ENCODE results near the gene MYO6.

MYO6 gene

GRCh38 chr6:75830959-75831885, 82.2 kb downstream of the MYO6 start:
- DNase-seq = no peak

GRCh38 chr6:75834447-75834846, 85.4 kb downstream of the MYO6 start:
- no peak for DNase-seq

- no peak for DNase-seq
These were observed 93.2 kb downstream of the MYO6 start for GRCh38 chr6:75842191-75842590.

GRCh38 chr6:75842732-75843131, 93.7 kb downstream of the MYO6 start:
- DNase-seq = no peak

GRCh38 chr6:75843396-75843795, 94.4 kb downstream of the MYO6 start:
- no peak for DNase-seq

- no peak for DNase-seq
These were observed 99.2 kb downstream of the MYO6 start for GRCh38 chr6:75848274-75848673.

- DNase-seq = no peak
These were observed 100.4 kb downstream of the MYO6 start for GRCh38 chr6:75849329-75850025.

- no peak for DNase-seq
These were observed 101.2 kb downstream of the MYO6 start for GRCh38 chr6:75850026-75850833.

GRCh38 chr6:75852721-75853120, 103.7 kb downstream of the MYO6 start:
- no peak for DNase-seq

GRCh38 chr6:75853806-75854205, 104.8 kb downstream of the MYO6 start:
- DNase-seq = no peak

- no peak for DNase-seq
These were observed 106.0 kb downstream of the MYO6 start for GRCh38 chr6:75855052-75855451.

- no peak for DNase-seq
These were observed 107.9 kb downstream of the MYO6 start for GRCh38 chr6:75856902-75857301.

- no peak for DNase-seq
These were observed 114.0 kb downstream of the MYO6 start for GRCh38 chr6:75863001-75863400.

GRCh38 chr6:75863784-75864183, 114.7 kb downstream of the MYO6 start:
- no peak for DNase-seq

GRCh38 chr6:75864446-75864845, 115.4 kb downstream of the MYO6 start:
- no peak for DNase-seq

- DNase-seq = no peak
These were observed 121.3 kb downstream of the MYO6 start for GRCh38 chr6:75870389-75870788.

GRCh38 chr6:75874224-75874623, 125.2 kb downstream of the MYO6 start:
- DNase-seq = no peak

- no peak for DNase-seq
These were observed 127.1 kb downstream of the MYO6 start for GRCh38 chr6:75876152-75876551.

- DNase-seq = no peak
These were observed 131.3 kb downstream of the MYO6 start for GRCh38 chr6:75880305-75880704.

- no peak for DNase-seq
These were observed 133.7 kb downstream of the MYO6 start for GRCh38 chr6:75882734-75883133.

GRCh38 chr6:75884822-75885221, 135.8 kb downstream of the MYO6 start:
- no peak for DNase-seq

- no peak for DNase-seq
These were observed 143.3 kb downstream of the MYO6 start for GRCh38 chr6:75892384-75892783.

GRCh38 chr6:75893058-75893775, 144.2 kb downstream of the MYO6 start:
- DNase-seq = no peak
